Panc1 (cell line): ENCODE data around the gene SMAD5. TPM values are rescaled to one million over a fixed set of nuclear protein-coding genes. Genes with fewer than 3 reads are reported as not detected.

ENCODE experiments used
- ATAC-seq: fragments of 200-7000 bp; cut with Tn5 transposase; 2 replicates; pipeline ENCODE4 v1.9.1; 2020; ENCODE audit warnings: mild to moderate bottlenecking, moderate library complexity
- BruUV-seq: library from RNA; stranded (reverse); fragments of 400-500 nt; replicated peaks from 2 replicates; lab custom pipeline; 2021; lab: Mats Ljungman, UMichigan
- CTCF ChIA-PET: fragments of 300-600 bp; sonication (Branson Sonifier 250); formaldehyde crosslinking; loops from one replicate; lab custom pipeline; 2022; ENCODE audit warnings: antibody characterized with exemption; lab: Charles Lee
- POLR2A ChIA-PET: fragments of 300-600 bp; sonication (Branson Sonifier 250); formaldehyde crosslinking; loops from one replicate; lab custom pipeline; 2022; ENCODE audit warnings: antibody characterized with exemption; lab: Charles Lee
- DNase-seq: peaks from one replicate; pipeline ENCODE4 v3.0.0-alpha.2; 2010; ENCODE audit warnings: low read depth, low spot score
- H3K27ac ChIP-seq: 2 replicates; pipeline ENCODE4 v1.5.1; 2011; ENCODE audit warnings: mild to moderate bottlenecking, low read length, inconsistent platforms
- H3K27me3 ChIP-seq: fragments of 200-500 bp; sonication (Bioruptor generic); 2 replicates; pipeline ENCODE4 v1.6.0; 2014; ENCODE audit warnings: low read length, inconsistent platforms; ENCODE audit not compliant: control insufficient read depth, insufficient read depth
- H3K36me3 ChIP-seq: fragments of 200-500 bp; sonication (Bioruptor generic); 2 replicates; pipeline ENCODE4 v1.5.1; 2014; ENCODE audit warnings: inconsistent platforms, mild to moderate bottlenecking, low read length, moderate library complexity; ENCODE audit not compliant: control insufficient read depth, insufficient read depth
- H3K4me1 ChIP-seq: 2 replicates; pipeline ENCODE4 v1.5.1; 2011; ENCODE audit warnings: inconsistent platforms, mild to moderate bottlenecking, low read length, moderate library complexity; ENCODE audit not compliant: control insufficient read depth, insufficient read depth
- H3K4me3 ChIP-seq, 2 experiments: 2 replicates each; pipeline ENCODE4 v1.5.1; 2011 to 2012; ENCODE audit warnings: low read depth in 2 of 2, low read length in 2 of 2, mild to moderate bottlenecking in 2 of 2, inconsistent platforms in 1 of 2, moderate library complexity in 1 of 2
- H3K9me3 ChIP-seq: fragments of 200-500 bp; sonication (Bioruptor generic); 2 replicates; pipeline ENCODE4 v1.5.1; 2014; ENCODE audit warnings: low read depth, mild to moderate bottlenecking, inconsistent platforms, low read length, moderate library complexity; ENCODE audit not compliant: control insufficient read depth, insufficient read depth
- POLR2AphosphoS5 ChIP-seq: IDR thresholded peaks from 2 replicates; pipeline ENCODE4 v1.6.1; 2012; ENCODE audit warnings: mild to moderate bottlenecking, low read depth, low read length, moderate library complexity
- SIN3A ChIP-seq: IDR thresholded peaks from 2 replicates; pipeline ENCODE4 v1.6.1; 2012; ENCODE audit warnings: low read depth, mild to moderate bottlenecking, low read length, moderate library complexity, borderline replicate concordance; ENCODE audit not compliant: insufficient read depth
- TCF7L2 ChIP-seq: IDR thresholded peaks from 2 replicates; pipeline ENCODE4 v1.6.1; 2011; ENCODE audit warnings: mild to moderate bottlenecking, low read depth, low read length, inconsistent platforms
- in situ Hi-C: cut with HindIII; loops from 2 replicates; pipeline ENCODE4 v1.10.0; 2016; ENCODE audit warnings: low sequenced_read_pairs, low pct_unique_long_range_greater_than_20kb
- intact Hi-C: fragments of 100-400 bp; cut with micrococcal nuclease; formaldehyde crosslinking; loops from one replicate; pipeline ENCODE4 v1.10.0; 2022; ENCODE audit not compliant: unreplicated experiment
- total RNA-seq: library from RNA; stranded (reverse); gene quantifications from one replicate; pipeline ENCODE4 v1.2.1, GENCODE V29; 2021; ENCODE audit not compliant: unreplicated experiment
- TF ChIP-seq, protein P1 (sequence below), 2 experiments: IDR thresholded peaks; 2 replicates each; pipeline ENCODE4 v1.6.1; 2011 to 2012; ENCODE audit warnings: low read depth in 2 of 2, control low read depth in 1 of 2, low read length in 1 of 2, mild to moderate bottlenecking in 1 of 2, moderate library complexity in 1 of 2; ENCODE audit not compliant: insufficient read depth in 1 of 2
- TF ChIP-seq, protein P2 (sequence below): fragments of 450-650 bp; IDR thresholded peaks from 2 replicates; pipeline ENCODE4 v1.5.1; 2017; ENCODE audit warnings: mild to moderate bottlenecking

Gene SMAD5
- total RNA-seq, 1 experiment from 2014 or later, result 61.5 TPM

- H3K9me3 ChIP-seq, result no peaks in the 10 kb centered on the region
- intact Hi-C loops, result no loop called here
- ATAC-seq (no peak), DNase-seq (no peak)
- no peaks in the 10 kb centered on the region for H3K27me3 ChIP-seq
- peaks cover 31% of the 10 kb centered on the region; the same call in 1 of the 2 replicates for H3K4me1 ChIP-seq
- H3K27ac ChIP-seq, result peak overlapping the region; percentile 56; the same call in 1 of the 2 replicates
- TF ChIP-seq, protein P1, sequence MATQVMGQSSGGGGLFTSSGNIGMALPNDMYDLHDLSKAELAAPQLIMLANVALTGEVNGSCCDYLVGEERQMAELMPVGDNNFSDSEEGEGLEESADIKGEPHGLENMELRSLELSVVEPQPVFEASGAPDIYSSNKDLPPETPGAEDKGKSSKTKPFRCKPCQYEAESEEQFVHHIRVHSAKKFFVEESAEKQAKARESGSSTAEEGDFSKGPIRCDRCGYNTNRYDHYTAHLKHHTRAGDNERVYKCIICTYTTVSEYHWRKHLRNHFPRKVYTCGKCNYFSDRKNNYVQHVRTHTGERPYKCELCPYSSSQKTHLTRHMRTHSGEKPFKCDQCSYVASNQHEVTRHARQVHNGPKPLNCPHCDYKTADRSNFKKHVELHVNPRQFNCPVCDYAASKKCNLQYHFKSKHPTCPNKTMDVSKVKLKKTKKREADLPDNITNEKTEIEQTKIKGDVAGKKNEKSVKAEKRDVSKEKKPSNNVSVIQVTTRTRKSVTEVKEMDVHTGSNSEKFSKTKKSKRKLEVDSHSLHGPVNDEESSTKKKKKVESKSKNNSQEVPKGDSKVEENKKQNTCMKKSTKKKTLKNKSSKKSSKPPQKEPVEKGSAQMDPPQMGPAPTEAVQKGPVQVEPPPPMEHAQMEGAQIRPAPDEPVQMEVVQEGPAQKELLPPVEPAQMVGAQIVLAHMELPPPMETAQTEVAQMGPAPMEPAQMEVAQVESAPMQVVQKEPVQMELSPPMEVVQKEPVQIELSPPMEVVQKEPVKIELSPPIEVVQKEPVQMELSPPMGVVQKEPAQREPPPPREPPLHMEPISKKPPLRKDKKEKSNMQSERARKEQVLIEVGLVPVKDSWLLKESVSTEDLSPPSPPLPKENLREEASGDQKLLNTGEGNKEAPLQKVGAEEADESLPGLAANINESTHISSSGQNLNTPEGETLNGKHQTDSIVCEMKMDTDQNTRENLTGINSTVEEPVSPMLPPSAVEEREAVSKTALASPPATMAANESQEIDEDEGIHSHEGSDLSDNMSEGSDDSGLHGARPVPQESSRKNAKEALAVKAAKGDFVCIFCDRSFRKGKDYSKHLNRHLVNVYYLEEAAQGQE (IDR thresholded peaks at IDR 0.05; ENCODE audit: insufficient read depth in 1 of 2, low read depth in 2 of 2, low read length in 1 of 2), result no peak
- no peak for TF ChIP-seq TCF7L2
- in situ Hi-C loops, result no loop called here
- ChIA-PET CTCF (no interaction called here), POLR2A (no interaction called here)
- H3K36me3 ChIP-seq, result no peaks in the 10 kb centered on the region; the same call in 1 of the 2 replicates
- TSS peak; percentile 52 for BruUV-seq
- peak overlapping the region; percentile 25 to 90 for H3K4me3 ChIP-seq
Measured at GRCh38 chr5:136134653-136135052, 2.0 kb downstream of the SMAD5 start.

GRCh38 chr5:136135536-136135935 lies 2.9 kb downstream of the SMAD5 start:
- Histone ChIP-seq H3K4me1 (peaks cover 31% of the 10 kb centered on the region; the same call in 1 of the 2 replicates), H3K27ac (no peak overlapping the region), H3K36me3 (no peaks in the 10 kb centered on the region; the same call in 1 of the 2 replicates), H3K9me3 (no peaks in the 10 kb centered on the region), H3K4me3 (no peak overlapping the region), H3K27me3 (no peaks in the 10 kb centered on the region)
- ChIA-PET POLR2A (no interaction called here), CTCF (no interaction called here)
- intact Hi-C loops (no loop called here), in situ Hi-C loops (no loop called here)
- DNase-seq (no peak), ATAC-seq (no peak)
- no TSS peak for BruUV-seq
- no peak for TF ChIP-seq POLR2AphosphoS5
- TF ChIP-seq, protein P2, sequence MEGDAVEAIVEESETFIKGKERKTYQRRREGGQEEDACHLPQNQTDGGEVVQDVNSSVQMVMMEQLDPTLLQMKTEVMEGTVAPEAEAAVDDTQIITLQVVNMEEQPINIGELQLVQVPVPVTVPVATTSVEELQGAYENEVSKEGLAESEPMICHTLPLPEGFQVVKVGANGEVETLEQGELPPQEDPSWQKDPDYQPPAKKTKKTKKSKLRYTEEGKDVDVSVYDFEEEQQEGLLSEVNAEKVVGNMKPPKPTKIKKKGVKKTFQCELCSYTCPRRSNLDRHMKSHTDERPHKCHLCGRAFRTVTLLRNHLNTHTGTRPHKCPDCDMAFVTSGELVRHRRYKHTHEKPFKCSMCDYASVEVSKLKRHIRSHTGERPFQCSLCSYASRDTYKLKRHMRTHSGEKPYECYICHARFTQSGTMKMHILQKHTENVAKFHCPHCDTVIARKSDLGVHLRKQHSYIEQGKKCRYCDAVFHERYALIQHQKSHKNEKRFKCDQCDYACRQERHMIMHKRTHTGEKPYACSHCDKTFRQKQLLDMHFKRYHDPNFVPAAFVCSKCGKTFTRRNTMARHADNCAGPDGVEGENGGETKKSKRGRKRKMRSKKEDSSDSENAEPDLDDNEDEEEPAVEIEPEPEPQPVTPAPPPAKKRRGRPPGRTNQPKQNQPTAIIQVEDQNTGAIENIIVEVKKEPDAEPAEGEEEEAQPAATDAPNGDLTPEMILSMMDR, result no peak
- TF ChIP-seq TCF7L2, result no peak
- TF ChIP-seq SIN3A, result no peak
- TF ChIP-seq, protein P1 (IDR thresholded peaks at IDR 0.05; ENCODE audit: insufficient read depth in 1 of 2, low read depth in 2 of 2, low read length in 1 of 2), result no peak
